ENCODE data around the gene STEAP3. TPM values are rescaled to one million over a fixed set of nuclear protein-coding genes. Genes with fewer than 3 reads are reported as not detected.
A peak's percentile ranks its signal among the peaks of the same experiment; 100 is the strongest.

The STEAP3 gene
- polyA plus RNA-seq, 3 donors from 2014 or later = 0.83 to 1.9 TPM; not detected in 1

DNA sequence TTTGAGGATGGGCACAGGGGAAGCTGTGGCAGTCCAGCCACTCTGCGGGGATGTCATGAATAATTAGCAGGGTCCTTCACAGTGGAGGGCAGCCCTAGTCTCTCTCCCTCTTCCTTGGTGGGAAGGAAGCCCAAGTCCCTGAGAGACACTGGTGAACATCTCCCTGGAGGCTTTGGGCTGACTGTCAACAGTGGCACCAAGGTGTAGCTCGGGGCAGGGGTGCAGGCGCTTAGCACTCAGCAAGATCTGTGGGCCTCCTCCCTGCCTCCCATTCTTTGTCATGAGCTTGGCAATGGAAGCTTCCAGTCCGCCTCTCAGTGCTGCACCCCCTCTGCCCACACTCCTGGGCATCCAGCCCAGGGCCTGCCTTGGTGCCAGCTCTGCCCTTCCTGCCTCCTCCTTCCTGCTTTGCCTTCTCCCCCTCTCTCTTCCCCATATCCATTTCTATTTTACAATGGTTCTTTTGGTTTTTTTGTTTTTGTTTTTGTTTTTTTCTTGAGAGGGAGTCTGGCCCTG, 59.4 kb downstream of the STEAP3 start:
- no peak for DNase-seq
- Mint-ChIP-seq H3K4me1 (peaks cover 0 to 4% of the 10 kb centered on the region in 2 donors), H3K4me3 (no peak overlapping the region), H3K9me3 (no peaks in the 10 kb centered on the region), H3K27ac (peak overlapping the region in 1 of 6 donors; percentile 35), H3K36me3 (peaks cover 12 to 21% (median 16%) of the 10 kb centered on the region in 3 donors), H3K27me3 (ENCODE audit: low read depth in 3 of 3) (peaks cover 0 to 1% (median 0%) of the 10 kb centered on the region in 3 donors)

DNA sequence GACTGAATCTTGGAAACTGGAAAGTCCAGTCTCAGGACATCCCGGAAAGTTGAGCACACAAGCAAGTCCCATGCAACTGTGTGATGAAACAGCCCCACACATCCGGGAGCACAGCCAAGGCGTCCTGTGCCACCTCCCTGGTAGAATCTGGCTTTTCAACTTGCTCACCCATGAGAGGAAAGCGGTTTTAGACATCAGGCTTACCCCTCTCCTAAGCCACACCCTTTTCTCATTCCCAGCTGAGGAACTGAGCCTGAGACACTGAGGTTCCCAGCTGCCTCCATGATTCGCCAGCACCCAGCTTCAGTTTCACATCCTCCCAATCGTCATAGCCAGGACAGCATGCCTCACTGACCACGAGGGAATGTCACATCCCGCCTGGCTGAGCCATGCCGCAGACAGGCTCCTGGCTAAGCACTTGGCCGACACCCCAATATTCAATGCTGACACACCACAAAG, 60.3 kb downstream of the STEAP3 start:
- Mint-ChIP-seq H3K36me3 (peaks cover 12 to 17% (median 15%) of the 10 kb centered on the region in 3 donors), H3K9me3 (no peaks in the 10 kb centered on the region), H3K27me3 (ENCODE audit: low read depth in 3 of 3) (peaks cover 0 to 1% (median 0%) of the 10 kb centered on the region in 3 donors), H3K4me1 (peaks cover 8 to 11% of the 10 kb centered on the region in 2 donors), H3K4me3 (no peak overlapping the region), H3K27ac (no peak overlapping the region)
- no peak for DNase-seq

DNA sequence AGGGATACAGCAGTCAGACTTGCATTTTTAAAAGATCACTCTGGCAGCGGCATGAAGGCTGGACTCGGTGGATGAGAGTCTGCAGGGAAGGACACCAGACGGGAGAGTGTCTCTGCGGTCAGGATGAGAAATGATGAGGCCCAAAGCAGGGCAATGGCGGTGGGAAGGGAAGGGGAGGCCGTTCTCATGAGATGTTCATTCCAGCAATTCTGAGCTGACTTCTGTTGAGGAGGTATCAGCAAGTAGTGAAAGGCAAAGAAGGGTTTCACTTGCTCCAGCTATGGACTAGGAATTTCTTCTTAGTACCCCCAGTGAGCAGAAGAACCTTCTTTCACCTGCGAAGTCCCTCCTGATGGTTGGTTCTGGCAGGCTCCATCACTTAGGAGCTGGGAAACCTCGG, 63.0 kb downstream of the STEAP3 start:
- no peak overlapping the region for H3K4me3 Mint-ChIP-seq
- DNase-seq = no peak
- H3K9me3 Mint-ChIP-seq = no peaks in the 10 kb centered on the region
- H3K36me3 Mint-ChIP-seq = peaks cover 9 to 13% (median 12%) of the 10 kb centered on the region in 3 donors
- H3K27me3 Mint-ChIP-seq (ENCODE audit: low read depth in 3 of 3) = peaks cover 0 to 2% (median 1%) of the 10 kb centered on the region in 3 donors
- H3K27ac Mint-ChIP-seq = peak overlapping the region in 2 of 6 donors; percentile 42 to 49
- H3K4me1 Mint-ChIP-seq = peaks cover 32 to 33% of the 10 kb centered on the region in 2 donors

DNA sequence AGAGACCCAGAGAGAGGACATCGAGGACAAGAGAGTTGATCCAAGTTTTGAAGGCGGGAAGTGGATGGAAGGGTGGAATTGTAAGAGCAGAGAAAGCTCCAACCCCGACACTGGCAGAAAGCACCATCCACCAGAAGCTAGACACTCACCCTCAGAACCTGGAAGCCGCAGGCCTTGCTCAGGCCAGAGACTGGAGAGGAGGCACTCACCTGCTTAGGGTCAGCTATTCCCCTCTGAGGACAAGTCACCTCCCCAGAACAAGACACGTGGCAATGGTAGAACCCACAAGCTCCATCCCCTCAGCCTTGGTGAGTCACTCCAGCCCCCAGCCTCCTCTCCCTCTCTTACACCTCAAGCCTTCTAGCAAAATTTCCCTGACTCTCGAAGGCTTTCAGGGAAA, 64.9 kb downstream of the STEAP3 start:
- H3K4me1 Mint-ChIP-seq = peaks cover 34 to 41% of the 10 kb centered on the region in 2 donors

DNA sequence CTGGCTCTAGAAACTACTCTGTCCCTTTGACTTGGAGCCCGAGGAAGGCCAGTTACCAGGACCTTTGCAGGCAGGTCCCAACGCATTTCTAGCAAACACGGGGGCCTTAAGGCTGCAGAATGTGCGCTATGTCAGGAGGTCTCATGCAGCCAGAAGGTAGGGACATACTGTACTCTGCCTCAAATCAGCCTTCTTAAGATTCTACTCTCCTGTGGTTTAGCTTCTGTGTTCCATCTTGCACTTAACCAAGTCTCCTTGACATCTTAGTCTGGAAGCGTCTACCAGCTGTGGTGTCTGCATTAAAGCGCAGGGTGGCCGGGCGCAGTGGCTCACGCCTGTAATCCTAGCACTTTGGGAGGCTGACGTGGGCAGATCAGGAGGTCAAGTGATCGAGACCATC, 65.5 kb downstream of the STEAP3 start:
- DNase-seq = no peak
- H3K27me3 Mint-ChIP-seq (ENCODE audit: low read depth in 3 of 3) = peaks cover 0 to 2% (median 1%) of the 10 kb centered on the region in 3 donors
- peak overlapping the region in 3 of 6 donors; percentile 28 to 82 (median 77) for H3K27ac Mint-ChIP-seq
- H3K4me3 Mint-ChIP-seq = peak overlapping the region in 3 of 5 donors; percentile 23 to 49 (median 29)
- peaks cover 9 to 13% (median 12%) of the 10 kb centered on the region in 3 donors for H3K36me3 Mint-ChIP-seq
- peaks cover 34 to 41% of the 10 kb centered on the region in 2 donors for H3K4me1 Mint-ChIP-seq
- H3K9me3 Mint-ChIP-seq = no peaks in the 10 kb centered on the region

More for the DNA sequence above, 64.9 kb downstream of the STEAP3 start:
- H3K27me3 Mint-ChIP-seq (ENCODE audit: low read depth in 3 of 3) = peaks cover 0 to 2% (median 2%) of the 10 kb centered on the region in 3 donors
- H3K27ac Mint-ChIP-seq = peak overlapping the region in 3 of 6 donors; percentile 26 to 87 (median 82)
- no peak for DNase-seq
- peak overlapping the region in 2 of 5 donors; percentile 2 to 23 for H3K4me3 Mint-ChIP-seq
- peaks cover 9 to 13% (median 12%) of the 10 kb centered on the region in 3 donors for H3K36me3 Mint-ChIP-seq
- no peaks in the 10 kb centered on the region for H3K9me3 Mint-ChIP-seq

DNA sequence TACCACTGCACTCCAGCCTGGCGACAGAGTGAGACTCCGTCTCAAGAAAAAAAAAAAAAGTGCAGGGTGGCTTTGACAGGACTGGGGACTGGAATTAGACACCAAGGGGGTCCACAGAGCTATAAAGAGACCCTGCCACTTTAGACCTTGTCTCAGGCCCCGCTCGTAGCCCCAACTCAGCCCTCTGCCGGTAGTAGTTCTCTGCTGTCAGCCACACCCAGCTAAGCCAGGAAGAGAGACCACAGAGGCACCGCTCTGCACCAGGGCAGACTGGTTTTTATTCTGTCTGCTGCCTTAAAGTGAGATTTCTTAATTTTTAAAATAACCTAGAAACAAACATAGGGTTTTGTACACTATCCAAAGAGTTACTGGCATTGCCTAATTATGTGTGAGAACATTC, 66.0 kb downstream of the STEAP3 start:
- no peaks in the 10 kb centered on the region for H3K9me3 Mint-ChIP-seq
- H3K4me3 Mint-ChIP-seq = peak overlapping the region; percentile 19 to 74 (median 49)
- peaks cover 34 to 41% of the 10 kb centered on the region in 2 donors for H3K4me1 Mint-ChIP-seq
- H3K27ac Mint-ChIP-seq = peak overlapping the region; percentile 7 to 82 (median 61)
- peaks cover 9 to 12% (median 9%) of the 10 kb centered on the region in 3 donors for H3K36me3 Mint-ChIP-seq
- peak in 2 of 3 donors; percentile 15 to 24 for DNase-seq
- H3K27me3 Mint-ChIP-seq (ENCODE audit: low read depth in 3 of 3) = peaks cover 0 to 2% (median 1%) of the 10 kb centered on the region in 3 donors

DNA sequence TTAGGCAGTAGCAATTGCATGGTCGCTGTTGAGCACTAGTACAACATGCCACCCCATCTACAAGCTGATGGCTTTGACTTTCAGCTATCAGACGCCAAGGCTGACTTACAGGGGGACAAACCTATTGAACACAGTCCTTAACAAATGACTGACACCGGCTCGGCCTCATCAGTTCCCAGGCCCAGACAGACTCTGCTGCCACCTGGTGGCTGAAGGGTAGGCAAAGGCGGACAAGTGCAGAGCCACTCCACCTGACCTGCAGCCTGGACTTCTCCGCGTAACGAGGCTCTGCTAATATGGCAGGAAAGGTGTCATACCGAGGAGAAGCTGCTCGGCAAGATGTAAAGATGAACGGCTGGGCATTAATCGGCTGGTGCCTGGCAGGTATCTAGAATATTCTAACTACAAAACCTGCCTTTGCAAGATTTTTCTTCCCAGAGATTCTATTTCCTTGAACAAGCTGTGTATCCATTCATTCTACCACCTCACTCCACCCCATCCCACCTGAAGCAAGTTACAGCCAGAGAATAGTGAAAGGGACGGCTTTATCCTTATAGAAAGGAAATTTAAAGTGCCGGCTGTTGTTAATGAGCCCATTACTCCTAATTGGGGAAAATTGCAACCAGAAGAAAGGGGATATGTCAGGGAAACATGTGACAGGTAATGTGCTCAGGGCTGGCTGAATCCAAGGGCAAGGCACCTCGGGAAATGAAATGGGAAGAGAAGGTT, 67.4 kb downstream of the STEAP3 start:
- Mint-ChIP-seq H3K27me3 (ENCODE audit: low read depth in 3 of 3) (peaks cover 0 to 2% (median 1%) of the 10 kb centered on the region in 3 donors), H3K9me3 (no peaks in the 10 kb centered on the region), H3K4me1 (peaks cover 34 to 41% of the 10 kb centered on the region in 2 donors), H3K4me3 (peak overlapping the region in 1 of 5 donors; percentile 40), H3K27ac (peak overlapping the region in 2 of 6 donors; percentile 53 to 60), H3K36me3 (peaks cover 5 to 11% (median 7%) of the 10 kb centered on the region in 3 donors)
- DNase-seq = peak in 2 of 3 donors; percentile 23 to 43

DNA sequence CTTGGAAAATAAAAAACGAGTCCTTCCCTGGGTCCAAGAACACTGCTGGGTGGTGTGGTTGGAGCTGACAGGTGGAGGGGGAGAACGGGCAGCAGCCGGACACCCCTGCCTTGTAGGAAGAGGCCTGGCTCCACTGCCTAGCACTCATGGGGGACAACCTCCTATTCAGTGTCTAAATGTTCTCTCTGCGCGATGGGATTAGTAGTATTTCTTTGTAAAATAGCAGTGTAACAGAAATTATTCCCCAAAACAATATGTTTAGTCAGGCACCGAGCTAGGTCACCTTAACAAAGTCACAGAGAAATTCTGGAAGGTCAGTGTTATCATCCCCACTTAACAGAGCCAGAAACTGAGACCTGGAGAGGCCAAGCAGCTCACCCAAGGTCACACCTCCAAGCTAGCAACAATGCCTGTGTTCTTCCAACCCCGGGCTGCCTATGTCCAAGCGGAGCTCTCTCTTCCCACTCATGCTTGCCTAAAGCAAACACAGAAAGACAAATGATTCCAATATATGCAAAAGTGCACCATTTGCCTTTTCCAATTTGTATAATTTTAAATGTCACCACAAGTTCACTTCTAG, 68.0 kb downstream of the STEAP3 start:
- H3K4me3 Mint-ChIP-seq = peak overlapping the region in 1 of 5 donors; percentile 77
- peaks cover under 1 to 5% (median 1%) of the 10 kb centered on the region in 3 donors for H3K36me3 Mint-ChIP-seq
- peaks cover 34 to 41% of the 10 kb centered on the region in 2 donors for H3K4me1 Mint-ChIP-seq
- peaks cover 0 to 2% (median 1%) of the 10 kb centered on the region in 3 donors for H3K27me3 Mint-ChIP-seq (ENCODE audit: low read depth in 3 of 3)
- DNase-seq = no peak
- peak overlapping the region; percentile 32 to 86 (median 49) for H3K27ac Mint-ChIP-seq
- H3K9me3 Mint-ChIP-seq = no peaks in the 10 kb centered on the region

DNA sequence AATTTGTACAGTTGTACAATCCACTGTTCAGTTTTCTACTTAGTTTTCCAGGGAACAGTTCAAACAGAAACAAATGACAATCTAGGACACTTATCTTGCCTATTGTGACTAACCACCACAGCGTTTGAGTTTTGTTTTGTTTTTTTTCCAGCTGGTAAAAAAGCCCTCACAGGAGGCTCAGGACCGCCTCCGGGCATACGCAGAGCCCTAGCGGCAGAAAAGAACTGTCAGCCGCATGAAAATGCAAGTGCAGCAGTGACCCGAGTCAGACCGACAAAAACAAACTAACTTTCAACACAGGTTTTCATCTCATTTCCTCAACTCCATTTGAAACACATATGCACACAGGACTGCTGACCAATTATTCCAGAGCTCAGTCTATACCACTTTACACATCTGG, 68.6 kb downstream of the STEAP3 start:
- DNase-seq = peak in 2 of 3 donors; percentile 4 to 10
- Mint-ChIP-seq H3K27ac (peak overlapping the region in 5 of 6 donors; percentile 4 to 86 (median 65)), H3K9me3 (no peaks in the 10 kb centered on the region), H3K4me3 (peak overlapping the region; percentile 19 to 77 (median 52)), H3K4me1 (peaks cover 34 to 41% of the 10 kb centered on the region in 2 donors), H3K36me3 (peaks cover 0 to 4% (median 0%) of the 10 kb centered on the region in 3 donors), H3K27me3 (ENCODE audit: low read depth in 3 of 3) (peaks cover 0 to 2% (median 1%) of the 10 kb centered on the region in 3 donors)

DNA sequence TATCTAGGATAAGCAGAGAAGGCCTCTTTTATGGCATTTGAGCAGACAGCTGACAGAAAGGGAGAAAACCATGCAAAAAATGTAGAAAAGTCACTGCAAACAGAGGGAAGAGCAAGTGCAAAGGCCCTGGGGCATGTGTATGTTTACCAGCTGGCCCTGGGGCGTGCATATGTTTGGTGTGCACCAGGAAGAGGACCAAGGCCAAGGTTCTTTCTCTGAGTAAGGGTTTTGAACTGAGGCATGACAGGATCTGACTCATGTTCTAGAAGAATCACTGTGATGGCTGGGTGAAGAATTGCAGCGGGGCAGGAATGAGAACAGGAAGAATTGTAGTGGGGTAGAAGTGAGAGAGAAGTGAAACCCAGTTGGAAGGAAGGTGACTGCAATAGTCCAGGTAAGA, 69.6 kb downstream of the STEAP3 start:
- Mint-ChIP-seq H3K4me3 (no peak overlapping the region), H3K9me3 (no peaks in the 10 kb centered on the region), H3K36me3 (peaks cover 0 to 5% (median 0%) of the 10 kb centered on the region in 3 donors), H3K27me3 (ENCODE audit: low read depth in 3 of 3) (peaks cover 0 to 2% (median 1%) of the 10 kb centered on the region in 3 donors), H3K4me1 (peaks cover 33 to 39% of the 10 kb centered on the region in 2 donors), H3K27ac (no peak overlapping the region)
- no peak for DNase-seq

DNA sequence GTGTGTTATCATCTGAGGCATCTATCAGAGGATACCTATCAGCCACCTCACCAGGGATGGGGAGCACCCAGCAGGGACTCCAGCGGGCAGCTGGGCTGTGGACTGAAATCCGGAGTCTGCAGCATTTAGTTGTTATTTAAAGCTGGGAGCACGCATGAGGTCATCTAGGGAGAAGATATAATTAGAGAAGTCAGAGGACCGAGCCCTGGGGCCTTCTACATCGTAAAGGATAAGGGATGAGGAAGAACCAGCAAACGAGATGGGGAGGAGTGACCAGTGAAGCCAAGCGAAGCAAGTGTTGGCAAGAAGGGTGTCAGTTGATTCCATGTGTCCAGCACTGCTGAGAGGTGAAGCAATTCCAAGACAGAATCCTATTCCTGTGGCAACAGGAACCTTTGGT, 70.3 kb downstream of the STEAP3 start:
- H3K27ac Mint-ChIP-seq = no peak overlapping the region
- DNase-seq = no peak
- peaks cover 27 to 33% of the 10 kb centered on the region in 2 donors for H3K4me1 Mint-ChIP-seq
- H3K4me3 Mint-ChIP-seq = no peak overlapping the region
- H3K9me3 Mint-ChIP-seq = no peaks in the 10 kb centered on the region
- H3K27me3 Mint-ChIP-seq (ENCODE audit: low read depth in 3 of 3) = peaks cover 0 to 2% (median 1%) of the 10 kb centered on the region in 3 donors
- peaks cover 0 to 8% (median 0%) of the 10 kb centered on the region in 3 donors for H3K36me3 Mint-ChIP-seq

DNA sequence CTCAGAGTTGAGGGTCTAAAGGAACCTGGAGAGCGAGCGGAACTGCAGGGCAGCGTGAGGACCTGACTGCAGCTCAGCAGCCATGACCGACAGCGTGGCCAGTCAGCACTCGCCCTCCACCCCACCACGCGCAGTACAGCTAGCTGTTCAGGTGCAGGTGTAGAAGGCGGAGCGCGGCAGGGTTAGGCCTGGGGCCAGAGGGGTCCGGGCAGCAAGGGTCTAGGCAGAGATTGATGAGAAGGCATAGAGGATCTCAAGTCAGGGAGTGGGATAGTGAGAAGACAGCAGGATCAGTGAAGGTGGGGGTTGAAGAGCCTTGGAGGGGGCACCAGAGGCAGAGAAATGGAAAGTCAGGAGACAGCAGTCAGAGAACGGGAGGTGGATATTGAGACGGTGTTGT, 71.0 kb downstream of the STEAP3 start:
- Mint-ChIP-seq H3K9me3 (no peaks in the 10 kb centered on the region), H3K27ac (no peak overlapping the region), H3K4me1 (peaks cover 21 to 25% of the 10 kb centered on the region in 2 donors), H3K27me3 (ENCODE audit: low read depth in 3 of 3) (peaks cover 0 to 2% (median 1%) of the 10 kb centered on the region in 3 donors), H3K36me3 (peaks cover 0 to 8% (median 0%) of the 10 kb centered on the region in 3 donors), H3K4me3 (no peak overlapping the region)
- no peak for DNase-seq

DNA sequence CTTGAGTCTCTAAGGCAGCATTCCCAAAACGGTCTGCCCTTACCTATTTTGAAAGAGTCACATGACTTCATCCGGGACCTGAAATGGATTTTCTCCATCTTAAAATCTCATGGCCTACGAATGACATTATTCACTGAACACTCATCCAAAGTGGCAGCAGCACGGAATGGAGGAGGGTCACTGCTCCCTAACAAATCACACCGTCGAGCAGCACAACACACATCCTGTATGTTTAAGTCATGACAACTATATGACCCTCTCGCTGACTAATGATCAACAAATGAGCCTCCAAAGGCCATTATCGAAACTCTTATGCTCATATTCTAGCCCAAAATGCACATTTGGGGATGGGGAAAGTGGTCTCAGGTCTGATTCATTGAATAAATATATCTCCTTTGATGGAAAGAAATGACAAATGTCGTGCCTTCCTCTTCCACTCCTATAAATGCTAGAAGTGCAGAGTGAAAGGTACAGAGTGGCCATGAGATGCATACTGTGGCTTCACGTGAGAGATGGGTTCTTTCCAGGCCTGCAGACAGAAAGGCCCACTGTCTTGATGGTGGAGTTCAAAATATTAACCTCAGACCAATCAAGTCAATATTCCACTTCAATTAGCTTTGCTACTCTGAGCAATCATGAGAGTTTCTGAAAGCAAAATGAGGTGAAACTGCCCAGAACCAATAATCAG, 72.2 kb downstream of the STEAP3 start:
- Mint-ChIP-seq H3K4me3 (no peak overlapping the region), H3K4me1 (peaks cover 14 to 16% of the 10 kb centered on the region in 2 donors), H3K9me3 (no peaks in the 10 kb centered on the region), H3K27ac (no peak overlapping the region), H3K36me3 (peaks cover 0 to 14% (median 4%) of the 10 kb centered on the region in 3 donors), H3K27me3 (ENCODE audit: low read depth in 3 of 3) (peaks cover 0 to 2% (median 1%) of the 10 kb centered on the region in 3 donors)
- no peak for DNase-seq

Data from immature natural killer cell (primary cell).